Measurements from ENCODE around the gene HTRA2.
"Not testable (repeated sequence)": the region's sequence is repeated elsewhere in the genome, so short reads cannot be mapped to it uniquely, and the experiment has no call there.

HTRA2 gene

GRCh38 chr2:74558284-74559230 is 28.8 kb downstream of the HTRA2 start:
- Histone ChIP-seq H3K4me2 (ENCODE audit: low read depth, low read length, poor library complexity, severe bottlenecking) (no peak overlapping the region), H3K79me2 (ENCODE audit: insufficient read depth, low read length) (peaks cover 26% of the 10 kb centered on the region), H3K9ac (ENCODE audit: low read depth, low read length, poor library complexity, severe bottlenecking) (no peak overlapping the region), H3K9me3 (ENCODE audit: insufficient read depth, low read depth, low read length) (no peaks in the 10 kb centered on the region), H3K27me3 (ENCODE audit: insufficient read depth, low read length, poor library complexity, severe bottlenecking) (no peaks in the 10 kb centered on the region), H3F3A (ENCODE audit: low read depth) (no peaks in the 10 kb centered on the region), H3K4me1 (ENCODE audit: insufficient read depth, low read length, poor library complexity, severe bottlenecking) (peaks cover 43% of the 10 kb centered on the region), H4K20me1 (ENCODE audit: insufficient read depth, low read length, poor library complexity, severe bottlenecking) (peaks cover 9% of the 10 kb centered on the region), H3K4me3 (ENCODE audit: low read length, poor library complexity, severe bottlenecking) (no peak overlapping the region), H2AFZ (ENCODE audit: low read length) (no peak overlapping the region), H3K9me2 (replicated peaks; ENCODE audit: low read depth, low read length) (no peaks in the 10 kb centered on the region), H3K36me3 (ENCODE audit: insufficient read depth, low read length) (no peaks in the 10 kb centered on the region)
- TF ChIP-seq EZH2phosphoT487 (IDR thresholded peaks at IDR 0.05; ENCODE audit: borderline replicate concordance), result no peak
- no peak for TF ChIP-seq CTCF (conservative IDR thresholded peaks at IDR 0.05; ENCODE audit: low read length)

- H3K79me2 ChIP-seq (ENCODE audit: insufficient read depth, low read length), result peaks cover 16% of the 10 kb centered on the region
- no peak overlapping the region for H3K9ac ChIP-seq (ENCODE audit: low read depth, low read length, poor library complexity, severe bottlenecking)
- H3K9me3 ChIP-seq (ENCODE audit: insufficient read depth, low read depth, low read length), result no peaks in the 10 kb centered on the region
- no peak overlapping the region for H3K4me3 ChIP-seq (ENCODE audit: low read length, poor library complexity, severe bottlenecking)
- no peaks in the 10 kb centered on the region for H3K9me2 ChIP-seq (replicated peaks; ENCODE audit: low read depth, low read length)
- H3K4me1 ChIP-seq (ENCODE audit: insufficient read depth, low read length, poor library complexity, severe bottlenecking), result peaks cover 38% of the 10 kb centered on the region
- no peak for TF ChIP-seq CTCF (conservative IDR thresholded peaks at IDR 0.05; ENCODE audit: low read length)
- no peak for TF ChIP-seq EZH2phosphoT487 (IDR thresholded peaks at IDR 0.05; ENCODE audit: borderline replicate concordance)
- H3K36me3 ChIP-seq (ENCODE audit: insufficient read depth, low read length), result no peaks in the 10 kb centered on the region
- H3K27me3 ChIP-seq (ENCODE audit: insufficient read depth, low read length, poor library complexity, severe bottlenecking), result no peaks in the 10 kb centered on the region
- H4K20me1 ChIP-seq (ENCODE audit: insufficient read depth, low read length, poor library complexity, severe bottlenecking), result peaks cover 9% of the 10 kb centered on the region
- H3K4me2 ChIP-seq (ENCODE audit: low read depth, low read length, poor library complexity, severe bottlenecking), result no peak overlapping the region
- no peak overlapping the region for H2AFZ ChIP-seq (ENCODE audit: low read length)
- no peaks in the 10 kb centered on the region for H3F3A ChIP-seq (ENCODE audit: low read depth)
These were observed 30.2 kb downstream of the HTRA2 start for GRCh38 chr2:74559912-74560311.

- H3K27me3 ChIP-seq (ENCODE audit: insufficient read depth, low read length, poor library complexity, severe bottlenecking), result no peaks in the 10 kb centered on the region
- H3K9ac ChIP-seq (ENCODE audit: low read depth, low read length, poor library complexity, severe bottlenecking), result no peak overlapping the region
- no peak overlapping the region for H2AFZ ChIP-seq (ENCODE audit: low read length)
These were observed 30.9 kb downstream of the HTRA2 start for GRCh38 chr2:74560591-74560990.

GRCh38 chr2:74561022-74561421 is 31.3 kb downstream of the HTRA2 start:
- peaks cover 27% of the 10 kb centered on the region for H3K4me1 ChIP-seq (ENCODE audit: insufficient read depth, low read length, poor library complexity, severe bottlenecking)
- H3K9ac ChIP-seq (ENCODE audit: low read depth, low read length, poor library complexity, severe bottlenecking); H3K36me3 ChIP-seq (ENCODE audit: insufficient read depth, low read length); H2AFZ ChIP-seq (ENCODE audit: low read length); H3K4me2 ChIP-seq (ENCODE audit: low read depth, low read length, poor library complexity, severe bottlenecking); H4K20me1 ChIP-seq (ENCODE audit: insufficient read depth, low read length, poor library complexity, severe bottlenecking); H3K27me3 ChIP-seq (ENCODE audit: insufficient read depth, low read length, poor library complexity, severe bottlenecking); H3K79me2 ChIP-seq (ENCODE audit: insufficient read depth, low read length); H3K9me2 ChIP-seq (replicated peaks; ENCODE audit: low read depth, low read length); H3K4me3 ChIP-seq (ENCODE audit: low read length, poor library complexity, severe bottlenecking); H3F3A ChIP-seq (ENCODE audit: low read depth); H3K9me3 ChIP-seq (ENCODE audit: insufficient read depth, low read depth, low read length): not testable (repeated sequence)

More at GRCh38 chr2:74560591-74560990, 30.9 kb downstream of the HTRA2 start:
- Histone ChIP-seq H3F3A (ENCODE audit: low read depth) (no peaks in the 10 kb centered on the region), H3K36me3 (ENCODE audit: insufficient read depth, low read length) (no peaks in the 10 kb centered on the region), H3K9me3 (ENCODE audit: insufficient read depth, low read depth, low read length) (no peaks in the 10 kb centered on the region), H3K4me1 (ENCODE audit: insufficient read depth, low read length, poor library complexity, severe bottlenecking) (peaks cover 31% of the 10 kb centered on the region), H3K9me2 (replicated peaks; ENCODE audit: low read depth, low read length) (no peaks in the 10 kb centered on the region), H3K4me3 (ENCODE audit: low read length, poor library complexity, severe bottlenecking) (no peak overlapping the region), H3K4me2 (ENCODE audit: low read depth, low read length, poor library complexity, severe bottlenecking) (no peak overlapping the region), H4K20me1 (ENCODE audit: insufficient read depth, low read length, poor library complexity, severe bottlenecking) (peaks cover 3% of the 10 kb centered on the region), H3K79me2 (ENCODE audit: insufficient read depth, low read length) (peaks cover 9% of the 10 kb centered on the region)
- TF ChIP-seq EZH2phosphoT487 (IDR thresholded peaks at IDR 0.05; ENCODE audit: borderline replicate concordance) (no peak), CTCF (conservative IDR thresholded peaks at IDR 0.05; ENCODE audit: low read length) (no peak)

All from Loucy (cell line).